Karpas-422 (cell line): ENCODE data around the gene MAPKAP1. TPM values are rescaled to one million over a fixed set of nuclear protein-coding genes. Genes with fewer than 3 reads are reported as not detected.
A peak's percentile ranks its signal among the peaks of the same experiment; 100 is the strongest.

Experiments
- DNase-seq: peaks from one replicate; pipeline ENCODE4 v3.0.0-alpha.2; 2015
- H2AFZ ChIP-seq: fragments of 200-600 bp; sonication (generic); 2 replicates; pipeline ENCODE4 v1.6.1; 2014; ENCODE audit warnings: antibody characterized with exemption, low read length, mixed read lengths
- H3K27ac ChIP-seq: fragments of 200-600 bp; sonication (generic); 2 replicates; pipeline ENCODE4 v1.5.1; 2014; ENCODE audit warnings: mild to moderate bottlenecking, low read length, moderate library complexity
- H3K27me3 ChIP-seq: fragments of 200-600 bp; sonication (generic); 2 replicates; pipeline ENCODE4 v1.6.1; 2014; ENCODE audit warnings: low read length, mixed read lengths
- H3K36me3 ChIP-seq: fragments of 200-600 bp; sonication (generic); 2 replicates; pipeline ENCODE4 v1.6.1; 2014; ENCODE audit warnings: low read length, mixed read lengths; ENCODE audit not compliant: insufficient read depth
- H3K4me1 ChIP-seq: fragments of 200-600 bp; sonication (generic); 2 replicates; pipeline ENCODE4 v1.6.1; 2014; ENCODE audit warnings: mild to moderate bottlenecking, low read length, mixed read lengths
- H3K4me2 ChIP-seq: fragments of 200-600 bp; sonication (generic); 2 replicates; pipeline ENCODE4 v1.6.1; 2014; ENCODE audit warnings: low read length, low read depth, mild to moderate bottlenecking; ENCODE audit not compliant: poor library complexity, severe bottlenecking
- H3K4me3 ChIP-seq: fragments of 200-600 bp; sonication (generic); 2 replicates; pipeline ENCODE4 v1.5.1; 2014; ENCODE audit warnings: mild to moderate bottlenecking, antibody characterized with exemption, low read length, mixed read lengths
- H3K79me2 ChIP-seq: fragments of 200-600 bp; sonication (generic); 2 replicates; pipeline ENCODE4 v1.6.1; 2014; ENCODE audit warnings: mild to moderate bottlenecking, low read length, mixed read lengths
- H3K9ac ChIP-seq: fragments of 200-600 bp; sonication (generic); 2 replicates; pipeline ENCODE4 v1.6.0; 2014; ENCODE audit warnings: low read length
- H3K9me2 ChIP-seq: fragments of 200-600 bp; sonication (generic), shearing (Covaris generic); replicated peaks from 2 replicates; pipeline ENCODE4 v1.6.0; 2014; ENCODE audit warnings: mild to moderate bottlenecking, low read length, moderate library complexity; ENCODE audit not compliant: insufficient read depth
- H3K9me3 ChIP-seq: fragments of 300-700, 200-600 bp; sonication (generic); 2 replicates; pipeline ENCODE4 v1.6.1; 2014; ENCODE audit warnings: low read length, mixed read lengths
- H4K20me1 ChIP-seq: fragments of 200-600 bp; sonication (generic); 2 replicates; pipeline ENCODE4 v1.6.1; 2014; ENCODE audit warnings: mild to moderate bottlenecking, antibody characterized with exemption, low read length, low read depth; ENCODE audit not compliant: insufficient read depth
- total RNA-seq: library from RNA; depleted of rRNA; stranded (reverse); fragments of >200 nt; shearing (Covaris generic); gene quantifications from 2 replicates; pipeline ENCODE4 v1.2.3, GENCODE V29; 2014; ENCODE audit warnings: low replicate concordance

Gene MAPKAP1
- total RNA-seq, 1 experiment from 2014 or later, result 62.8 TPM

DNA sequence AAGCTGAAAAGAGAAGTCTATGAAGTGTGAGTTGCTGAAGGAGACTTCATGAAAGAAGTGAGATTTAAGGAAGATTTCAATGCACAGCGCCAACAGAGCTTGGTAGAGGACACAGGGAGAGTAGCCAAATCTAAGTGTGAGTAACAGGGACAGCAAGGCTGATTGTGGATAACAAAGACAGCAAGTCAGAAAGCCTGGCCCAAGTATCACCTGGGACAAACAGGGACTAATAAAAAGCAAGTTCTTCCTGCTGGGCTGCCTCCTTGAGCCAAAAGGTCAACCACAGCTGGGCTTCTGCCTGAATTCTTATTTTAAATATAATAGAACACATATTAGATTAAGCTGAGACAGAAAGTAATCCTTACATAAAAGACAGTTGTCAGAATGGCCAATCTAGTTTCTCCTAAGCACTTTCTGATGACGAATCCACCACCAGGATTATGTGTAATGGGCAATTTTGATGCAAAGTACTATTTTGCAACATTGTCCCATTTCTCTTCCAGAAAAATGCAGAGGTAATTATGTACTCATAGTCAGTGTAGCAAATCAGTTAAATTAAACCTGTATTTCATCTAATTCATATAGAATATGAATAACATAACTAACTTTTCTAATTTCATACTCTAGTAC lies 73.8 kb downstream of the MAPKAP1 start:
- Histone ChIP-seq H3K4me1 (peaks cover 87% of the 10 kb centered on the region), H3K9ac (peak overlapping the region; percentile 9), H3K4me3 (peak overlapping the region; percentile 49), H3K4me2 (peak overlapping the region; percentile 79), H3K9me3 (no peaks in the 10 kb centered on the region), H3K27ac (peak overlapping the region; percentile 91), H3K79me2 (peaks cover 32% of the 10 kb centered on the region), H3K27me3 (no peaks in the 10 kb centered on the region), H2AFZ (no peak overlapping the region), H4K20me1 (peaks cover 76% of the 10 kb centered on the region), H3K9me2 (no peaks in the 10 kb centered on the region), H3K36me3 (no peaks in the 10 kb centered on the region)
- DNase-seq, result peak; percentile 46

DNA sequence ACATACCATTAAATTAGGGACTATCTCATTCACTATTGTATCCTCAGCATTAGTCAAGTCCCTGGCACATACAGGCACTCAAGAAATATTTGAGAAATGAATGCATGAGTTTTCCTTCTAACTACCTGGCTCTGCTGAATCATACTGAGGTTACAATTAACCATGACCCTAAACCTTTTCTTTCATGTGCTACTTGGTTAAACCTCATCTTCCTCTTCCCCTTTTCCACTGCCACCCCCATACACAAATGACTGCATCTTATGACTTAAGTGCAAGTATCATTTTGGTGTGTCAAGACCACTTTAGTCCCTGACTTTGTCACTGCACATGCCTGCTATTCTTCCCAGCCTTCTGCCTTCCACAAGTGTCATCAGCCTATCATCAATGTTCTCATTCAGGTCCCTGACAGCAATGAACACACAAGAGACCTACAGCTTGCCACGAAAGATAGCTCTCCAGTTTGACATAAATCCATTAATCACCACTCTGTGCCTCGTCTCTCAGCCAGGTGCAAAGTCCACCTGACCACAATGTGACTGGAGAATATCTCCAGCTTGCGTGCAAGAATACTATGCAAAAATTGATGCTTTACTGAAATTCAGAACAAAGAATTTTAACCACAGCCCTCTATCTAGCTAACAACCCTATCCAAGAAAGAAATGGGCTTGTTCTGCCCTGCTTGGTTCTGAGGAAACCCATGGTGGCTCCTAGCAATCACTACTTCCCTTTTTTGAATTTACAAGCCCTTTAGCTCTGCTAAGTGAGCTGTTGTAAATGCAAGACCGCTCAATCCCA lies 74.5 kb downstream of the MAPKAP1 start:
- Histone ChIP-seq H3K4me2 (peak overlapping the region; percentile 79), H3K27me3 (no peaks in the 10 kb centered on the region), H3K79me2 (peaks cover 40% of the 10 kb centered on the region), H3K27ac (peak overlapping the region; percentile 91), H3K4me3 (peak overlapping the region; percentile 49), H3K9me2 (no peaks in the 10 kb centered on the region), H2AFZ (no peak overlapping the region), H3K9ac (peak overlapping the region; percentile 9), H4K20me1 (peaks cover 69% of the 10 kb centered on the region), H3K4me1 (peaks cover 81% of the 10 kb centered on the region), H3K9me3 (no peaks in the 10 kb centered on the region), H3K36me3 (no peaks in the 10 kb centered on the region)
- peak; percentile 93 for DNase-seq

DNA sequence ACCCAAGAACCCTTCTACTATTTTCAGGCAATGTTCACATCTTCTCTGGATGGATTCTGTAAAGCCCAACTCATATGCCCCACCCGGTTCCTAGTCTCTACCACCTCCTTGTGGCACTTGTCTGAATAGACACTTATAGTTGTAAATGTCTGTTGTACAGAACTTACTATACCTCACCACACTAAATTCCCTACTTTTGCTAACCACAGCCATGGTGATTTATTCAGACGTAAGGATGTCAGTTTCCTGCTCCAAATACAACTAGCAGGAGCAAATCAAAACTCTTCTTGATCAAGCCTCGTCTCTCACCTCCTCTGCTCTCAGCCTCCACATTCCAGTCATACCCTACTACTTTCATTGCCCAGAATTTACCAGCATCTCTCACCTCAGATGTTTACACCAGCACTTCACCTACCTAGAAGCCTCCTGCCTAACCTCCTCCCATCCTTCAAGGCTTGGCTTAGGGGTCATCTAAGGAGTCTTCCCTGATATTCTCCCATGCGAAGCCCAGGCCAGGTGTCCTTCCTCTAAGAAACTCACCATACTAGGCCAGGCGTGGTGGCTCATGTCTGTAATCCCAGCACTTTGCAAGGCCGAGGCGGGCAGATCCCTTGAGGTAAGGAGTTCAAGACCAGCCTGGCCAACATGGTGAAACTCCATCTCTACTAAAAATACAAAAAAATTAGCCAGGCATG lies 75.5 kb downstream of the MAPKAP1 start:
- no peaks in the 10 kb centered on the region for H3K9me3 ChIP-seq
- H3K4me1 ChIP-seq, result peaks cover 74% of the 10 kb centered on the region
- peaks cover 62% of the 10 kb centered on the region for H4K20me1 ChIP-seq
- peaks cover 48% of the 10 kb centered on the region for H3K79me2 ChIP-seq
- no peaks in the 10 kb centered on the region for H3K27me3 ChIP-seq
- peak; percentile 84 for DNase-seq
- H3K36me3 ChIP-seq, result no peaks in the 10 kb centered on the region
- no peaks in the 10 kb centered on the region for H3K9me2 ChIP-seq
- peak overlapping the region; percentile 29; the same call in 1 of the 2 replicates for H3K9ac ChIP-seq
- peak overlapping the region; percentile 79 for H3K4me2 ChIP-seq
- no peak overlapping the region for H2AFZ ChIP-seq
- no peak overlapping the region; the same call in 1 of the 2 replicates for H3K4me3 ChIP-seq
- peak overlapping the region; percentile 91 for H3K27ac ChIP-seq

DNA sequence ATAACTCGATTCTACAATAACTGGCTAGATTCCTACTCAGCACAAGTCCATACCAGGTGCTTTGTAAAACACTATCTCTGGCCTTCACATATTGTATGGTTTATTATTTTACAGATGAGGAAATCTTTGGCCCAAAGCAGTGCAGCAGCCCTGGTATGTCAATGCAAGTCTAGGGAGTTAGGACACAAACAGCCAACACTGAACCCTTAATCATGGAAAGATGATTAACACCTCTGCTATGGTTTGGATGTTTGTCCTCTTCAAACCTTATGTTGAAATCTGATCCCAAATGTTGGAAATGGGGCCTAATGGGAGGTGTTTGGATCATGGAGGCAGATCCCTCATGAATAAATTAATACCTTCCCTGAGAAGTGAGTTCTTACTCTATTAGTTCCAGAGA lies 76.6 kb downstream of the MAPKAP1 start:
- no peak overlapping the region for H2AFZ ChIP-seq
- peaks cover 65% of the 10 kb centered on the region for H3K4me1 ChIP-seq
- no peaks in the 10 kb centered on the region for H3K27me3 ChIP-seq
- H4K20me1 ChIP-seq, result peaks cover 52% of the 10 kb centered on the region
- no peaks in the 10 kb centered on the region for H3K9me3 ChIP-seq
- H3K4me2 ChIP-seq, result no peak overlapping the region
- no peaks in the 10 kb centered on the region for H3K9me2 ChIP-seq
- H3K79me2 ChIP-seq, result peaks cover 47% of the 10 kb centered on the region
- DNase-seq, result no peak
- no peak overlapping the region for H3K4me3 ChIP-seq
- no peak overlapping the region for H3K9ac ChIP-seq
- no peak overlapping the region for H3K27ac ChIP-seq
- H3K36me3 ChIP-seq, result no peaks in the 10 kb centered on the region

DNA sequence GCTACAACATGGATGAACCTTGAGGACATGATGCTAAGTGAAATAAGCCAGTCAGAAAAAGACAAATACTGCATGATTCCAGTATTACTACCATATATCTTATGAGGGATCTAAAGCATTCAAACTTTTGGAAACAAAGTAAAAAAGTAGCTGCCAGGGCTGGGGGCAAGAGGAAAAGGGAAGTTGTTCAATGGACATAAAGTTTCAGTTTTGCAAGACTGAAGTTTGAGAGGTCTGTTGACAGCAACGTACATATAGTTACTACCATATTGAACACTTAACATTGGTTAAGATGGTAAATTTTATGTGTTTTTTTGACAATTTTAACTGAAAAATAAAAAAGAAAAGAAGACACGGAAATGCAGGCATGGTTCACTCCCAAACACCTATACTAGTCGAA lies 77.6 kb downstream of the MAPKAP1 start:
- Histone ChIP-seq H3K4me2 (no peak overlapping the region), H3K36me3 (no peaks in the 10 kb centered on the region), H3K4me3 (no peak overlapping the region)

DNA sequence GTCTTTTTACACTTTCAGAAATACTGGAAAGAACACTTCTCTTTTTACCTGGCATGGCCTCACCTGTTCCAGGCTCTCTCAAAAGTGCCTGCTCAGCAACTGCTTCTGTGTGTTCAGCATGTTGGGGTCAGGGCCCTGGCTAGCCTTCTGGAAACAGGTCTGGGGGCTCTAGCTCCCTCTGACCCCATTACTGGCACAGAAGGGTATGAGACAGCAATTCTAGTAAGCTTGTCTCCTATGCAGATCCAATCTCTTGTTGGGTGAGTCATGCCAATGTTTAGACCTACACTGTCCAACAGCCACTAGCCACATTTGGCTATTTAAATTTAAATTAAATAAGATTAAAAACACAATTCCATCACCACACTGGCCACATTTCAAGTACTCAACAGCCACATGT lies 80.8 kb downstream of the MAPKAP1 start:
- Histone ChIP-seq H3K36me3 (no peaks in the 10 kb centered on the region), H4K20me1 (peaks cover 31% of the 10 kb centered on the region), H3K79me2 (peaks cover 47% of the 10 kb centered on the region), H3K27ac (no peak overlapping the region), H3K9ac (no peak overlapping the region), H3K4me2 (no peak overlapping the region), H2AFZ (no peak overlapping the region), H3K4me3 (no peak overlapping the region), H3K9me2 (no peaks in the 10 kb centered on the region), H3K9me3 (no peaks in the 10 kb centered on the region), H3K4me1 (peaks cover 22% of the 10 kb centered on the region), H3K27me3 (no peaks in the 10 kb centered on the region)
- DNase-seq, result no peak

More for the DNA sequence above, 77.6 kb downstream of the MAPKAP1 start:
- H3K4me1 ChIP-seq, result peaks cover 55% of the 10 kb centered on the region
- no peak overlapping the region for H3K27ac ChIP-seq
- no peak overlapping the region for H3K9ac ChIP-seq
- no peaks in the 10 kb centered on the region for H3K9me2 ChIP-seq
- peaks cover 43% of the 10 kb centered on the region for H4K20me1 ChIP-seq
- H3K79me2 ChIP-seq, result peaks cover 47% of the 10 kb centered on the region
- H3K9me3 ChIP-seq, result no peaks in the 10 kb centered on the region
- DNase-seq, result peak; percentile 57
- H2AFZ ChIP-seq, result no peak overlapping the region
- no peaks in the 10 kb centered on the region for H3K27me3 ChIP-seq

DNA sequence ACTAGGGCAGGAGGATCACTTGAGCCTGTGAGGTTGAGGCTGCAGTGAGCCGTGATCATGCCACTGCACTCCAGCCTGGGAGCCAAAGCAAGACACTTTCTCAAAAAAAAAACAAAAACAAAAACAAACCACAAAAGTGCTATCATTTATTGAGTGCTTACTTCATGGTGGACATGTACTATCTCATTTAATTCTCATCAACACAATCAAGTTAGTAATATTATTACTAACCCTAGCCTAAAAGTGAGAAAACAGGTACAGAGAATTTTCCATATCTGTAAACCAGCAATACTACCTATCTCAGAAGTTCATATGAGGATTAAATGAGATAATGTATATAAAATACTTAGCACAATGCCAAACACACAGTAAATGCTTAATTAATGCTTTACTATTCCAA lies 85.8 kb downstream of the MAPKAP1 start:
- Histone ChIP-seq H3K27ac (no peak overlapping the region), H3K4me3 (no peak overlapping the region), H3K4me2 (no peak overlapping the region)

DNA sequence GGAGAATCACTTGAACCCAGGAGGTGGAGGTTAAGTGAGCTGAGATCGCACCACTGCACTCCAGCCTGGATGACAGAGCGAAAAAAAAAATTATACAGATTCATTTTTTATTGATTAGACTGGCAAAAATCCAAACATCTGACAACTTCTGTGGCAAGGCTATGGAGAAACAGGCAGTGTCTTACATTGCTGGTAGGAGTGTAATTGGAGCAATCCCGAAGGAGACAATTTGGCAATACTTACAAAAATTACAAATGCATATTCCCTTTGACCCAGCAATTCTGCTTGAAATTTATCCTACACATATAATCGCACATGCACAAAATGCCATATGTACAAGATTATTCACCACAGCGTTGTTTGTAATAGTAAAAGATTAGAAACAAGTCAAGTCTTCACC lies 86.8 kb downstream of the MAPKAP1 start:
- Histone ChIP-seq H3K79me2 (peaks cover 23% of the 10 kb centered on the region), H3K9ac (no peak overlapping the region), H3K4me2 (no peak overlapping the region)

More for the DNA sequence above, 85.8 kb downstream of the MAPKAP1 start:
- peaks cover 18% of the 10 kb centered on the region for H3K79me2 ChIP-seq
- H4K20me1 ChIP-seq, result peaks cover 36% of the 10 kb centered on the region
- H3K27me3 ChIP-seq, result no peaks in the 10 kb centered on the region
- no peaks in the 10 kb centered on the region for H3K9me2 ChIP-seq
- no peaks in the 10 kb centered on the region for H3K4me1 ChIP-seq
- DNase-seq, result no peak
- H3K9me3 ChIP-seq, result no peaks in the 10 kb centered on the region
- H3K9ac ChIP-seq, result no peak overlapping the region
- no peaks in the 10 kb centered on the region for H3K36me3 ChIP-seq
- H2AFZ ChIP-seq, result no peak overlapping the region

More for the DNA sequence above, 86.8 kb downstream of the MAPKAP1 start:
- no peak for DNase-seq
- Histone ChIP-seq H3K9me3 (no peaks in the 10 kb centered on the region), H2AFZ (no peak overlapping the region), H3K27ac (no peak overlapping the region), H4K20me1 (peaks cover 42% of the 10 kb centered on the region), H3K4me3 (no peak overlapping the region), H3K27me3 (no peaks in the 10 kb centered on the region), H3K4me1 (no peaks in the 10 kb centered on the region), H3K9me2 (no peaks in the 10 kb centered on the region), H3K36me3 (no peaks in the 10 kb centered on the region)
